Prostate gland (tissue), 2 donors: ENCODE measurements around the gene TLX2. TPM values are rescaled to one million over a fixed set of nuclear protein-coding genes. Genes with fewer than 3 reads are reported as not detected.

Experiments used
- DNase-seq: peaks from one replicate; pipeline ENCODE4 v3.0.0-alpha.2; 2019; ENCODE audit warnings: low spot score
- H3K27ac ChIP-seq, 2 donors: fragments of 200-600 bp; sonication (generic); 2 replicates each; pipeline ENCODE4 v1.5.1; 2017 to 2019
- H3K27me3 ChIP-seq: fragments of 200-600 bp; sonication (generic); replicated peaks from 2 replicates; pipeline ENCODE4 v1.5.1; 2019; ENCODE audit not compliant: insufficient read depth
- H3K36me3 ChIP-seq, 2 donors: fragments of 200-600 bp; sonication (generic); 1 replicate in 1 of 2; 2 replicates in 1 of 2; pipeline versions ENCODE4 v1.5.1 to v1.8.1; 2017 to 2019
- H3K4me1 ChIP-seq: fragments of 200-600 bp; sonication (generic); replicated peaks from 2 replicates; pipeline ENCODE4 v1.5.1; 2019
- H3K4me3 ChIP-seq, 2 donors: fragments of 200-600 bp; sonication (generic); 2 replicates each; pipeline ENCODE4 v1.5.1; 2017 to 2019
- H3K9me3 ChIP-seq: fragments of 200-600 bp; sonication (generic); 2 replicates; pipeline ENCODE4 v1.5.1; 2017
- CTCF ChIP-seq, 4 experiments: fragments of 200-600 bp in 2 of 4; fragments of 450-650 bp in 2 of 4; sonication (generic) in 2 of 4; IDR thresholded peaks; 1 replicate in 3 of 4; 2 replicates in 1 of 4; pipeline ENCODE4 v1.5.1; 2016 to 2019; ENCODE audit warnings: antibody characterized with exemption in 4 of 4, mild to moderate bottlenecking in 2 of 4, moderate library complexity in 2 of 4
- POLR2A ChIP-seq: fragments of 450-650 bp; IDR thresholded peaks from one replicate; pipeline ENCODE4 v1.6.1; 2016; ENCODE audit warnings: antibody characterized with exemption, mild to moderate bottlenecking
- POLR2AphosphoS5 ChIP-seq: sonication (generic); formaldehyde crosslinking; IDR thresholded peaks from one replicate; pipeline ENCODE4 v1.6.1; 2017; ENCODE audit warnings: antibody characterized with exemption
- WGBS: methylation state at CpG from one replicate; pipeline ENCODE4 v1.1.5; 2018; 5-methylcytosine and 5-hydroxymethylcytosine counted together
- intact Hi-C: fragments of 100-400 bp; cut with DNase I; formaldehyde crosslinking; loops from one replicate; pipeline ENCODE4 v1.14.2; 2022
- total RNA-seq, 2 donors: library from RNA; depleted of rRNA; stranded (reverse); fragments of >200 nt; gene quantifications; one replicate each; pipeline ENCODE4 v1.1.0, GENCODE V29; 2016

Gene TLX2
- total RNA-seq, 2 donors from 2014 or later: 0.97 TPM; not detected in 1

GRCh38 chr2:74497777-74498499 lies 16.3 kb upstream of the TLX2 start:
- intact Hi-C loops: no loop called here
- Histone ChIP-seq H3K27ac (no peak overlapping the region), H3K4me1 (no peaks in the 10 kb centered on the region), H3K27me3 (peaks cover 18% of the 10 kb centered on the region), H3K36me3 (peaks cover 3 to 5% of the 10 kb centered on the region in 2 donors), H3K4me3 (peak overlapping the region; percentile 3 to 16), H3K9me3 (no peaks in the 10 kb centered on the region)
- WGBS: 4% methylated on average over 53 of the region's 61 CpGs
- TF ChIP-seq POLR2AphosphoS5 (no peak), POLR2A (no peak), CTCF (IDR thresholded peaks at IDR 0.05) (no peak)
- no peak for DNase-seq

- no peaks in the 10 kb centered on the region for H3K4me1 ChIP-seq
- H3K9me3 ChIP-seq: no peaks in the 10 kb centered on the region
- no peak for DNase-seq
- intact Hi-C loops: no loop called here
- H3K36me3 ChIP-seq: no peaks in the 10 kb centered on the region
- H3K4me3 ChIP-seq: peak overlapping the region in 1 of 2 donors; percentile 16
- TF ChIP-seq POLR2A: no peak
- H3K27me3 ChIP-seq: peaks cover 20% of the 10 kb centered on the region
- 4% methylated on average over 41 of the region's 41 CpGs for WGBS
- no peak overlapping the region for H3K27ac ChIP-seq
Observed at GRCh38 chr2:74498500-74499266, 15.6 kb upstream of the TLX2 start.

GRCh38 chr2:74499267-74499939 lies 14.8 kb upstream of the TLX2 start, which contains the start of gene LBX2:
LBX2 (minus strand) TSS chr2:74499603; CDS start chr2:74499537, 66 bp downstream.
- no peak for DNase-seq
- peak within 1 kb of the TSS in 1 of 2 donors; percentile 3 for H3K4me3 ChIP-seq
- H3K9me3 ChIP-seq: no peaks in the 10 kb centered on the region
- intact Hi-C loops: no loop called here
- H3K4me1 ChIP-seq: no peaks in the 10 kb centered on the region
- H3K27me3 ChIP-seq: peaks cover 20% of the 10 kb centered on the region
- WGBS: 6% methylated on average over 64 of the region's 65 CpGs
- no peak within 1 kb of the TSS for H3K27ac ChIP-seq
- no peaks in the 10 kb centered on the region for H3K36me3 ChIP-seq
- TF ChIP-seq POLR2A: no peak
- no peak for TF ChIP-seq POLR2AphosphoS5
- TF ChIP-seq CTCF (IDR thresholded peaks at IDR 0.05): no peak

- H3K4me3 ChIP-seq: no peak overlapping the region
- H3K4me1 ChIP-seq: no peaks in the 10 kb centered on the region
- no peaks in the 10 kb centered on the region for H3K9me3 ChIP-seq
- peaks cover 20% of the 10 kb centered on the region for H3K27me3 ChIP-seq
- TF ChIP-seq POLR2A: no peak
- no peak for TF ChIP-seq CTCF (IDR thresholded peaks at IDR 0.05)
- no peak for TF ChIP-seq POLR2AphosphoS5
- intact Hi-C loops: no loop called here
- H3K27ac ChIP-seq: no peak overlapping the region
- no peak for DNase-seq
- H3K36me3 ChIP-seq: peaks cover 0 to 4% of the 10 kb centered on the region in 2 donors
- 66% methylated on average over 15 of the region's 15 CpGs for WGBS
Observed at GRCh38 chr2:74499940-74500577, 14.2 kb upstream of the TLX2 start.

- Histone ChIP-seq H3K4me1 (no peaks in the 10 kb centered on the region), H3K4me3 (no peak overlapping the region), H3K27me3 (peaks cover 20% of the 10 kb centered on the region), H3K9me3 (no peaks in the 10 kb centered on the region), H3K27ac (no peak overlapping the region), H3K36me3 (peaks cover 0 to 9% of the 10 kb centered on the region in 2 donors)
- intact Hi-C loops: no loop called here
- TF ChIP-seq CTCF (IDR thresholded peaks at IDR 0.05) (no peak), POLR2A (no peak), POLR2AphosphoS5 (no peak)
- DNase-seq: no peak
Observed at GRCh38 chr2:74500578-74500946, 13.7 kb upstream of the TLX2 start.
